Body of pancreas (tissue), 4 donors: ENCODE measurements around the gene GZF1. TPM values are rescaled to one million over a fixed set of nuclear protein-coding genes. Genes with fewer than 3 reads are reported as not detected.

ENCODE experiments used
- ATAC-seq: fragments of 150-250 bp; one replicate; pipeline ENCODE4 v1.9.1; 2016
- DNase-seq, 4 donors: peaks; one replicate each; pipeline ENCODE4 v3.0.0-alpha.2; 2019
- H3K27ac ChIP-seq, 4 donors: fragments of 200-600 bp; sonication (generic); 1 replicate in 3 of 4; 2 replicates in 1 of 4; pipeline versions ENCODE4 v1.5.1 to v1.6.1; 2016 to 2019; ENCODE audit warnings: mild to moderate bottlenecking in 1 of 4, mixed read lengths in 1 of 4, moderate library complexity in 1 of 4
- H3K27me3 ChIP-seq, 2 donors: fragments of 200-600 bp; sonication (generic); one replicate each; pipeline ENCODE4 v1.6.0; 2016; ENCODE audit warnings: mild to moderate bottlenecking in 1 of 2
- H3K36me3 ChIP-seq, 2 donors: fragments of 200-600 bp; sonication (generic); replicated peaks in 1 of 2; 2 replicates each; pipeline ENCODE4 v1.5.1; 2016; ENCODE audit warnings: low read depth in 2 of 2; ENCODE audit not compliant: insufficient read depth in 1 of 2
- H3K4me1 ChIP-seq: fragments of 200-600 bp; sonication (generic); one replicate; pipeline ENCODE4 v1.6.0; 2016
- H3K4me3 ChIP-seq, 2 donors: fragments of 200-600 bp; sonication (generic); 1 replicate in 1 of 2; 2 replicates in 1 of 2; pipeline ENCODE4 v1.5.1; 2016 to 2019
- H3K9me3 ChIP-seq, 3 donors: fragments of 200-600 bp; sonication (generic); 1 replicate in 2 of 3; 2 replicates in 1 of 3; pipeline ENCODE4 v1.5.1; 2016
- CTCF ChIP-seq, 7 experiments: fragments of 450-650 bp in 4 of 7; fragments of 200-600 bp in 3 of 7; sonication (generic) in 3 of 7; IDR thresholded peaks; one replicate each; pipeline ENCODE4 v1.5.1; 2016 to 2019; ENCODE audit warnings: antibody characterized with exemption in 7 of 7
- POLR2A ChIP-seq, 3 donors: fragments of 450-650 bp; IDR thresholded peaks; one replicate each; pipeline ENCODE4 v1.6.1; 2016; ENCODE audit warnings: antibody characterized with exemption in 3 of 3, mild to moderate bottlenecking in 2 of 3
- WGBS, 2 donors: methylation state at CpG; one replicate each; pipeline ENCODE4 v1.1.5; 2017; 5-methylcytosine and 5-hydroxymethylcytosine counted together
- intact Hi-C: fragments of 100-400 bp; cut with DNase I; formaldehyde crosslinking; loops from one replicate; pipeline ENCODE4 v1.15.1; 2023
- total RNA-seq, 2 donors: library from RNA; depleted of rRNA; stranded (reverse); fragments of >200 nt; gene quantifications; one replicate each; pipeline ENCODE4 v1.1.0, GENCODE V29; 2016

The GZF1 gene
- total RNA-seq, 2 donors from 2014 or later = 1.6 to 6.2 TPM

GRCh38 chr20:23358923-23359593 is 2.9 kb upstream of the GZF1 start:
- 13 to 17% methylated on average over 7 of the region's 7 CpGs for WGBS, 2 donors
- intact Hi-C loops = no loop called here
- DNase-seq = peak; percentile 53 to 76 (median 66)
- H3K36me3 ChIP-seq = peaks cover 0 to 8% of the 10 kb centered on the region in 2 donors
- peaks cover 50% of the 10 kb centered on the region for H3K4me1 ChIP-seq
- no peaks in the 10 kb centered on the region for H3K9me3 ChIP-seq
- peak overlapping the region; percentile 95 to 100 (median 98) for H3K27ac ChIP-seq
- no peak for TF ChIP-seq CTCF (IDR thresholded peaks at IDR 0.05)
- TF ChIP-seq POLR2A (IDR thresholded peaks at IDR 0.05) = peak in 1 of 3 donors; percentile 32
- H3K27me3 ChIP-seq = no peaks in the 10 kb centered on the region
- no peak overlapping the region for H3K4me3 ChIP-seq
- no peak for ATAC-seq

- no peak for TF ChIP-seq POLR2A (IDR thresholded peaks at IDR 0.05)
- no peak for TF ChIP-seq CTCF (IDR thresholded peaks at IDR 0.05)
- no peak for DNase-seq
- Histone ChIP-seq H3K27me3 (no peaks in the 10 kb centered on the region), H3K4me3 (no peak overlapping the region), H3K9me3 (no peaks in the 10 kb centered on the region), H3K4me1 (peaks cover 50% of the 10 kb centered on the region), H3K27ac (peak overlapping the region; percentile 98 to 100 (median 98)), H3K36me3 (no peaks in the 10 kb centered on the region)
- 19 to 23% methylated on average over 1 of the region's 1 CpG for WGBS, 2 donors
- intact Hi-C loops = no loop called here
- no peak for ATAC-seq
Measured at GRCh38 chr20:23360531-23360930, 1.5 kb upstream of the GZF1 start.

- TF ChIP-seq CTCF (IDR thresholded peaks at IDR 0.05) (no peak), POLR2A (IDR thresholded peaks at IDR 0.05) (no peak)
- no peaks in the 10 kb centered on the region for H3K27me3 ChIP-seq
- 1% methylated on average over 8 of the region's 8 CpGs for WGBS, 2 donors
- peak overlapping the region; percentile 98 to 100 (median 98) for H3K27ac ChIP-seq
- no peaks in the 10 kb centered on the region for H3K36me3 ChIP-seq
- H3K4me1 ChIP-seq = peaks cover 56% of the 10 kb centered on the region
- peak overlapping the region in 1 of 2 donors; percentile 39 for H3K4me3 ChIP-seq
- ATAC-seq (no peak), DNase-seq (peak in 3 of 4 donors; percentile 60 to 76 (median 62))
- intact Hi-C loops = no loop called here
- no peaks in the 10 kb centered on the region for H3K9me3 ChIP-seq
Measured at GRCh38 chr20:23361119-23361475, 885 bp upstream of the GZF1 start.

GRCh38 chr20:23362392-23363256 is 642 bp downstream of the GZF1 start:
- Histone ChIP-seq H3K4me1 (peaks cover 64% of the 10 kb centered on the region), H3K9me3 (no peaks in the 10 kb centered on the region), H3K27ac (peak overlapping the region; percentile 85 to 100 (median 94)), H3K27me3 (no peaks in the 10 kb centered on the region), H3K4me3 (peak overlapping the region; percentile 44 to 72), H3K36me3 (no peaks in the 10 kb centered on the region)
- 3 to 15% methylated on average over 7 to 43 of the region's 50 CpGs for WGBS, 2 donors
- TF ChIP-seq POLR2A (IDR thresholded peaks at IDR 0.05) (peak in 2 of 3 donors; percentile 23 to 44), CTCF (IDR thresholded peaks at IDR 0.05) (peak in 1 of 7 experiments; percentile 11)
- DNase-seq (peak; percentile 55 to 64 (median 55)), ATAC-seq (no peak)
- intact Hi-C loops = no loop called here
